NCI-H1092 (cell line): Measurements from ENCODE around the gene AIPL1.

Source experiments
- DNase-seq: peaks from one replicate; lab custom pipeline; 2025; lab: John Stamatoyannopoulos, UW

AIPL1 gene

DNA sequence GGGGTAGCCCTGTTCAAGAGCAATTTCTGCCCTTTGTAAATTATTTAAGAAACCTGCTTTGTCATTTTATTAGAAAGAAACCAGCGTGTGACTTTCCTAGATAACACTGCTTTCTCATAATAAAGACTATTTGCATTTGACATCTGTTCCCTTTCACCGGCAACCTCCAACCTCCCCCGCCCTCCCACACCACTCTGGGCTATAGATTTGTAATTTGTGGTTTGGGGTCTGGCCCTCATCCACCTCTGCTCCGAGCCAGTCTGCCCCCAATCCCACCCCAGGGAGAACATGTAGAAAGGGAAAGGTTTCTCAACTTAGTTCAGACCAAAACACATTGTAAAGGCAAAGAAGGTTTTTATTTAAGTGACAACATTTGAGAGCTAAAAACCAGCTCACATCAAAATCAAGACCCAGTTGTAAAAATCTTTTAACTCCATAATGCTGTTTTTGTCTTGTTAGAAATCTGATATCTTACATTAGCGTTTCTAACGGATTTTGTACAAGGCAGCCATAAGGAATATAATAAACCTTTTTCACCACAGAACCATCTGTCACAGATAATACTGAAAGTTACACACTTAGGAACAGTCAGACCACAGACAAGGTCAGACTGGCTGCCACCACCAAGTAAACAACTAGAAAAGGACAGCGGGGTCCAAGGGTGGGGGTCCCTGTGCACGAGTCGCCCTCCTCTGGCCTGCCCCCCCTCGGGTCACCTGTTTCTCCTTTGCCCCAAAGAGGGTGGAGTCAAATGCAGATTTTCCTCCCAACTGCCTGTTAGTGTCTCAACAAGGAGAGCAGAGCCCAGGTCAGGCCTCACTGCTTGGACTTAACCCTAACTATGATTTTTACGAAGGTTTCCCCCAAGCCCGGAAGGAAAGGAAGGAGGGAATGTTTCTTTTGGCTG lies 16.3 kb upstream of the AIPL1 start:
- DNase-seq: no peak

- no peak for DNase-seq
These were observed 14.4 kb upstream of the AIPL1 start for GRCh38 chr17:6449307-6449706.

DNA sequence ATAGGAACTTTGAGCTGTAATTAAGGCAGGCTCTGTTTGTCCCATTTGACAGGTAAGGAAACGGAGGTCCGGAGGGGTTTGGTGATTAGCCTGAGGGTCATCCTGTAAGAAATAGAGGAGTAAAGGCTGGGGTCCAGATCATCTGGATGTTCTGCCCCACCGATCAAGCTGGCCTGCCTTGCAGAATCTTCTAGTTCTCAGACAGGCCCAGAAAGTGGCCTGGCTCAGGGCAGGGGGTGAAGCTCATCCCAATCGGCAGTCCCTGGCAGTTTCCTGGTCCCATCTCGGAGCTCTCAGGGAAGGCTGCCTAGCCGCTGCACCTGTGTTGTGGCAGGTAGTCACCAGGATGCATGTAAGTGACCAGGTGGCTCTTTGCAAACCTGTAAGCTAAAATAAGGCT lies 13.6 kb upstream of the AIPL1 start:
- no peak for DNase-seq

GRCh38 chr17:6446516-6447100 lies 11.7 kb upstream of the AIPL1 start:
- DNase-seq: no peak

- no peak for DNase-seq
These were observed 9.8 kb upstream of the AIPL1 start for GRCh38 chr17:6444571-6445335.

DNA sequence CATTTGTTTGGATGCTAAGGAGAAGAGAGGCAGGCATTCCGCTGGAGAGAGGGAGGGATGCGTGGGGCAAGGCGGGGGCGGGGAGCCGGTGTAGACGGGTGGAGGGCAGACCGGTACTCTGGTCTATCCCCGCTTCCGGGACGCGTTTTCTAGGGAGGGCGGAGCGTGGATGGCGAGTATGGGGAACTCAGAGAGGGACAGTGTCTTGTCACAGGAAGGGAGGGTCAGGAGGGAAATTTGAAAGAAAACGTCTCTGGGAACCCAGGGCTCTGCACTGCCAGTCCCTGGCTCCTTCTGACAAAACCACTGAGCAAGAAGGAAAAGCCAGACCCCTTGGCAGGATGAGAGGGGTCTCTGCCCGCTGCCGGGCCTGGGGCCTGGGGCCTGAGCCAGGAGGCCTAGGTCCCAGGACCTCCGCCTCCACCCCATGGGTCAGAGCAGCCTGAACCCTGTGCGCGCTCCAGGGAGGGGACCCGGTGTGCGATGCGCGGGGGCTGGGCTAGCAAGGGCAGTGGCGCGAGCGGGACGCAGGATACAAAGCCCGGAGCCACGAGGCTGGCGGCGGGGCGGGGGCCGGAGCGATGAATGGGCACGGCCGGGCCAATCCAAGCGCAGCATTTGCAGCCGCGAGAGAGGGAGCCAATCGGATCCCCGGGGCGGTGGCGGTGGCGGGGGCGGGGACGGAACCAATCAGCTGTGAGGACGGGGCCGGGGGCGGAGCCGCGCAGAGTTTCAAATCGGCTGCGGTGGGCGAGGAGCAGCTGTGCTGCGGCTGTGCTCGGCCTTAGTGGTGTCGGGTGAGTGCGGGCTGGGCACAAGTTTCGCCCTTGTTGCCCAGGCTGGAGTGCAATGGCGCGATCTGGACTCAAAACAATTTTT lies 9.0 kb upstream of the AIPL1 start, which contains the start of gene PIMREG:
Gene PIMREG, plus strand, starts transcription at position 764 of the 879 bp plus-strand sequence. CDS start 656 bp downstream, outside the sequence.
- DNase-seq: peak; percentile 91

DNA sequence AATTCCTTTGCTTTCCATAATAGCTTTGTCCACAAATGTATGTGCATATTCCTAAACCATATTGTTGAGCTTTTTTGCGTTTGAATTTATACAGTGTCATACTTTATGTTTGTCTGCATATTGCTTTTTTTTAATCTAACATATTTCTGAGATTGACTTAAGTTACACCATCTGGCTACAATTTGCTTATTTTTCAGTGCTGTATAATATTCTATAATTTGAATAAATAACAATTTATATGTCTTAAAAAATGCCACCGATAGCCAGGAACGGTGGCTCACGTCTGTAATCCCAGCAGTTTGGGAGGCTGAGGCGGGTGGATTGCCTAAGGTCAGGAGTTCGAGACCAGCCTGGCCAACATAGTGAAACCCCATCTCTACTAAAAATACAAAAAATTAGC lies 7.9 kb upstream of the AIPL1 start:
- no peak for DNase-seq

DNA sequence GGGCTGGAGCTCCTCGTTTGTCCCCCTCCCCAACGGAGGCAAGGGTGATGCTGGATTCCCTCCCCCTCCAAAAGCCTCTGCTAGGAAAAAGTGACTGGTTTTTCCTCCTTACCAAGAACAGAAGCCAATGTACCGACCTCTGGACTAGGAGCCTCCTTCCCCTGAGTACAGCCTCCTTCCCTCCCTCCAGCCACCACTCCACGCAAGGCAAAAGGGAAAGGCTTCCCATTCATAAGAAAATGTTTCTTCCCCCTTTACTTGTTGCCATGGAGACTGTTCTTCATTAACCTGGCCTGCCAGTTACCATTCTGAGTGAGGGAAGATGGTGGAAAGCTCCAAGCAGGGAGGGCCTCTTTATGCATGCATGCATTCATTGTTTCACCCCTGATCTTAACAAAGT lies 5.0 kb upstream of the AIPL1 start:
- no peak for DNase-seq

DNA sequence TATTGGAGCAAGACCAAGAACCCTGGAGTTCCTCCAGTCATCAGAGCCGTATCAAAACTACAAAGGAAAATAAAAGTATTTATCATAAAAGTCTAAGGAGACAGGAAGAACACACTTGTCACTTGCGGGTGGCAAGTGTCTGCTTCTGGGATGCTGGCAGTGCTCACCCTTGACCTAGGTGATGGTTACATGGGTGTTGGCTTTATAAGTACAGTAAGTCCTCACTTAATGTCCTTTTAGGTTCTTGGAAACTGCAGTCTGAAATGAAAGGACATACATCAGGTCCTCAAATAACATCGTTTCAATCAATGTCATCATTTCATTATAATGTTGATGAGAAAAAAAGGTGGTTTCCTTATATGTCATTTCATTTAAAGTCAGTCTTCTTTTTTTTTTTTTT lies 3.0 kb upstream of the AIPL1 start:
- no peak for DNase-seq

- DNase-seq: no peak
These were observed 2.5 kb upstream of the AIPL1 start for GRCh38 chr17:6437466-6437865.

DNA sequence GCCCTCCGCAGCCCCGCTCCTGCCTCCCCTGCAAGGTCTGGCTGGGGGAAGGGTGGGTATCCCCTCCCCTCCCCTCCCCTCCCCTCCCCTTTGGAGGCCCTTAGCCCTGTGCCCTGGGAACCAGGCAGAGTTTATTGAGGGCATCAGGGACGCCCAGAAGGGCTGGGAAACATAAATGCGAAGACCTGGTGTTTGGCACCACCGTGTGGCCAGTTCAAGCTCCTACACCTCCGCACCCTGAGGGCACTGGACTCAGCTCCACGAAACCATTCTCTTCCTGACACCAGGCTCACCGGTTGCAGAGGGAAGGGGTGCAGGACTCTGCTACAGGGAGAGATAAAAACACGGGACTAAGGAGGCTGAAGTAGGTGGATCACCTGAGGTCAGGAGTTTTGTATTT lies 1.0 kb upstream of the AIPL1 start:
- DNase-seq: no peak

DNA sequence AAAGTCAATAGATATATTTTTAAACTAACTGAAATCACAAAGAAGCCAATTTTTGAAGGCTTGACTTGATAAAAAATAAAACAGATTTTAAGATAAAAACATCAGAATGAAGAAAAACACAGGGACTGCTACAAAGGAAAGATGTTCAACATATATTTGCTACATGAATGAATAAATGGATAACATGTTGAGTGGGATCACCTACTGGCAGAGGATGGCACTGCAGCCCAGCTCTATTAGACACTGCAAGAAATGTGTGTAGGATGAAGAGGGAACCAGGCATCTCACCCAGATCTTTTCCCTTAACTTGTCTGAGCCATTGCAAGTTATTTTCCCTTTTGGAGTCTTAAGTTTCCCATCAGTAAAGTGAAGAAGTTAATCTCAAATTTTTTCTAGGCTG lies 4.2 kb downstream of the AIPL1 start:
- no peak for DNase-seq

GRCh38 chr17:6429266-6429665 lies 5.7 kb downstream of the AIPL1 start:
- no peak for DNase-seq

GRCh38 chr17:6428207-6428965 lies 6.5 kb downstream of the AIPL1 start:
- no peak for DNase-seq

DNA sequence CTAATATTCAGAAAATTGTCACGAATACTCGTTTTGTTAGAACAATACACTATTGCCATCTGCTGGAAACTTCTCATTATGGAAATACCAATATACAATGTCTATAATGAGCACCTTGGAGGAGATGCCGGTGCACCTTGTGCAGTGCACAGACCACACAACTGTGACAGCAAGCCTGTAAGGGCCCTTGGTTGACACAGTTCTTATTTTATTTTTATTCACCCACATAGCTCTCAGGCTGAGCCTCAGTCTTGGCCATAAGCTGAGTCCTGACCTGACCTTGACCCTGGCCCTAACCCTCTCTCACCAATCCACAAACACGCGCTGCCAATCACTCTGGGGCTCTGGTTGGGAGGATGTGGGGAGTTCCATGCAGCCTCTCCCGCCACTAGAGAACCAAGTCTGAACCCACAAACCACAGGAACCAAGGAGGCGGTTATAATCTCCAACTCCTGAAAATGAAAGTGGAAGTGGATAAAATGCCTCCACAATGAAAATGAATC lies 7.6 kb downstream of the AIPL1 start:
- DNase-seq: no peak

DNA sequence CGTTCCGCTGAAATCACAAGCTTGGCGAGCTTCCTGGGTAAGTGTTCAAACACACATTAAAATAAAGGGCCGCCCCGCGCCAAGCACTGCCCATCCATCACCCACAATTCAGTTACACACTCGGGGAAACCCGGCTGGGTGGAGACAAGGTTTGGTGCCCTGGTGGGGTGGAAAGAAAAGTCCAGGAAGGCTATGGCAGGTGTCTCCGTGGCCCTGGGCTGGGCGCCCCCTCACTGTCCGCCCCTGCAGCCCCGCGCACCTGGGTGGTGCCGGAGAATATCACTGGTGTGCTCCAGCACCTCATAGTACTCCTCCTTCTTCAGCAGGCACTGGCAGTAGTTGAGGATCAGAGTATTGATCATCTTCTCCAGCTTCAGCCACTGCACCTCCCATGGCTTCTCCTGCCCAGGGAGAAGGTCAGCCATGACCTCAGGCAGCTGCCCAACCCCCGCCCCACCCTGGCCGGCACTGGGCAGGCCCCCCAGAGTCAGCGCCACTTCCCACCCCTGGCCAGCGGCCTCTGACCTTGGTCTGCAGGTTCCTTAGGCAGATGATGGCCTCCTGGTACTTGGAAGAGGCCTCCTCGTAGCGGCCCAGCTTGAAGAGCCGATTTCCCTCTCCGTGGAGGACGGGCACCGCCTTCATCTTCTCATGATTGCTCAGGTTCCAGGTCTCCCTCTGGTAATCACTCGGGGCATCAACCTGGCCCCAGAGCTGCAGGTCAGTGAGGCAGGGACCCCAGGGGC lies 8.4 kb downstream of the AIPL1 start:
- DNase-seq: no peak

GRCh38 chr17:6425407-6425806 lies 9.5 kb downstream of the AIPL1 start:
- no peak for DNase-seq

DNA sequence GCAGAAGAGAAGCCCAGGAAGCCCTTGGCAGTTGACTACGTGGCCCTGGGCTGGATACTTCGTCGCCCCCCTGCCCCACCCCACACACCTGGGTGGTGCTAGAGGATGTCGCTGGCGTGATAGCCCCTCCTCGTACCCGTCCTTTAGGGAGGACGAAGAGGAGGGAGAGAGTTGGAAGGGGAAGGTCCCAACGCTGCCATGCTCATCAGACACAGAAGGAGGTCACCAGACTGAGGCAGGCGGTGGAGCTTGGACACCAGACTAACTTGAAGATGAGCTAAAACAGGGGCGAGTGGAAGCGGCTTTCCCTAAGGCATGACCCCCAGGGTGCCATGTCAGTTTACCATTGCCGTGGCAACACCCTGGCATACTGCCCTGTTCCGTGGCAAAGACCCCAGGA lies 11.0 kb downstream of the AIPL1 start:
- no peak for DNase-seq

DNA sequence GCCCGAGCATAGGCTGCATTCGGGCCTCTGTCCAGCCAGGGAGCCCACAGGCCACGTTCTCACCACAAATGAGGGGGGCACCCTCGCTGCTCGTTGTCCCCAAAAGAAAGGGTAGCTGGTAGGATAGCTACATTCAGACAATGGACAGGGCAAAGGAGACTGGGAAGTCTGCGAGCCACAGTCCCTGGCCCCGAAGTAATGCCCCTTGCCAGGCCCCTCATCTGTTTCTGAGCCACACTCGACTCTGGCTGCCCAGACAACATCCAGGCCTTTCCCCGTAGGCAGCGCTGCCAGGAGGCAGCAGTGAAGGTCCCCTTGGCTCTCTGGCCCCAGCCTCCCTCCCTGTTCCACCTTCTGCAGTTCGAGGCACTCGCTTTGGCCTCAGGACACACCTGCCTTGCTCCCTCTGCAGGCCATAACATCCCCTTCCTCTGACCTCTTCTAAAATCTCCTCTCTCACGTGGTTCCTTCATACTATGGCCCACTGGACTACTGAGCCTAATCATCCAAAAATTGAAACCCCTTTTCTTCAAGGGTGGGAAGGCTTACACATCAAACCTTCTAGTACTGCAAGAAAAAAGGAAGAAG lies 12.2 kb downstream of the AIPL1 start:
- DNase-seq: no peak
